Left colon (tissue), 2 donors: ENCODE measurements around the gene CPHXL2. TPM values are rescaled to one million over a fixed set of nuclear protein-coding genes. Genes with fewer than 3 reads are reported as not detected.

Experiments
- ATAC-seq: fragments of 200-7000 bp; cut with Tn5 transposase; one replicate; pipeline ENCODE4 v1.9.1; 2020; ENCODE audit warnings: mild to moderate bottlenecking, moderate library complexity
- DNase-seq, 2 donors: peaks; one replicate each; pipeline ENCODE4 v3.0.0-alpha.2; 2020
- intact Hi-C, 2 donors: fragments of 100-400 bp; cut with DNase I in 1 of 2; cut with micrococcal nuclease in 1 of 2; formaldehyde crosslinking; loops; one replicate each; pipeline versions ENCODE4 v1.11.2 to v1.14.0; 2022; cut with DNase I, micrococcal nuclease
- total RNA-seq, 2 donors: library from RNA; stranded (reverse); fragmentation: NEBNext Ultra II Directional; extraction: Animal tissue kit (Norgen Biotek cat#: 25700); gene quantifications; one replicate each; pipeline ENCODE4 v1.2.1, GENCODE V29; 2021
- donor health status: DM: no; HTN: no; CAD: no.
- donor health status: DM: yes; HTN: yes; CAD: no.

CPHXL2 gene
- total RNA-seq, 2 donors from 2014 or later, result not detected

- intact Hi-C loops, result no loop called here
- DNase-seq (no peak), ATAC-seq (no peak)
These were observed 62.5 kb downstream of the CPHXL2 start for GRCh38 chr16:75614066-75614897.

Other genes starting within 250 kb of the CPHXL2 start
- gene CFDP1, start 243.5 kb downstream of the CPHXL2 start, total RNA-seq, result 100 to 1,000 TPM in 1 of 2 donors, 10 to 100 TPM in 1; 79.8 to 117 TPM
- gene TMEM170A, start 212.3 kb downstream of the CPHXL2 start, total RNA-seq, result 10 to 100 TPM; 54.1 to 71.9 TPM
- gene CHST6, start 181.6 kb downstream of the CPHXL2 start, total RNA-seq, result 1 to 10 TPM; 2.0 to 4.0 TPM
- gene CHST5, start 140.9 kb downstream of the CPHXL2 start, total RNA-seq, result 100 to 1,000 TPM; 115 to 116 TPM
- 1 to 10 TPM; 3.9 to 4.1 TPM for gene TMEM231, start 120.8 kb downstream of the CPHXL2 start, total RNA-seq
- gene GABARAPL2, start 110.6 kb downstream of the CPHXL2 start, total RNA-seq, result 100 to 1,000 TPM in 1 of 2 donors, 10 to 100 TPM in 1; 91.1 to 110 TPM
- gene ADAT1, start 53.7 kb downstream of the CPHXL2 start, total RNA-seq, result 10 to 100 TPM; 35.9 to 37.5 TPM
- gene KARS1, start 29.3 kb downstream of the CPHXL2 start, total RNA-seq, result 100 to 1,000 TPM in 1 of 2 donors, 10 to 100 TPM in 1; 84.8 to 102 TPM
- 10 to 100 TPM; 22.5 to 30.0 TPM for gene TERF2IP, start 29.2 kb downstream of the CPHXL2 start, total RNA-seq
- not detected for gene DUXB, start 24.5 kb upstream of the CPHXL2 start, total RNA-seq
- gene CPHXL, start 49.5 kb upstream of the CPHXL2 start, total RNA-seq, result not detected